Activated gamma-delta T cell treated with Interleukin-2 at 50 U/mL for 16 hours (primary cell): ENCODE data around the gene GPRC5C.

Experiments used
- DNase-seq: peaks from one replicate; pipeline ENCODE4 v3.0.0-alpha.2; 2020

Gene GPRC5C

DNA sequence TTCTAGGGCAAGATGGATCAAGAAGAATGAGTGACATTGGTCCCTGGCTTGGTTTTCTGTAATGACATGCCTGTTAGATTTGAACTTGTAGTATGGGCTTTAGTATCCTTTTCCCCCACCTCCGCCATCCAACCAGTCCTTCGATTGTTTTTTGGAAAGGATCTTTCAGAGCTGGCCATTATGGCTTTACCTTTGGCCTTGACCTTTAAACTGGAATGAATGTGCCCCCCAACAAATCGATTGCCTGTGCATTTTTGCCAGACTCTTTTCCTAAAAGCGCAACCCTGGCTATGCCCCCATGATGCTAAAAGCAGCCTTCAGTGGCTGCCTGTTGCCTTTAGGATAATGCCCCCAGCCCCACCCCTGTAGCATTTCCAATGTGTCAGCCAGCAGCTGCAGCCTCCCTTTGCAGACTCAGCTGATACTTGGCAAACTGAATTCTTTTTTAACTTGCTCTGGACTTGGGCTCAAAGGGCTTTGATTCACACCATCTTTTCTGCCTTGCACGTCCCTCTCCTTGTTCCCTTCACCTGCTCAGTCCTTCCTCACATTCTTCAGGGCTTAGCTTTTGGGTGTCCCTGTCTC is 4.0 kb downstream of the GPRC5C start:
- no peak for DNase-seq

- no peak for DNase-seq
Observed at GRCh38 chr17:74437702-74438101, 5.8 kb downstream of the GPRC5C start.

DNA sequence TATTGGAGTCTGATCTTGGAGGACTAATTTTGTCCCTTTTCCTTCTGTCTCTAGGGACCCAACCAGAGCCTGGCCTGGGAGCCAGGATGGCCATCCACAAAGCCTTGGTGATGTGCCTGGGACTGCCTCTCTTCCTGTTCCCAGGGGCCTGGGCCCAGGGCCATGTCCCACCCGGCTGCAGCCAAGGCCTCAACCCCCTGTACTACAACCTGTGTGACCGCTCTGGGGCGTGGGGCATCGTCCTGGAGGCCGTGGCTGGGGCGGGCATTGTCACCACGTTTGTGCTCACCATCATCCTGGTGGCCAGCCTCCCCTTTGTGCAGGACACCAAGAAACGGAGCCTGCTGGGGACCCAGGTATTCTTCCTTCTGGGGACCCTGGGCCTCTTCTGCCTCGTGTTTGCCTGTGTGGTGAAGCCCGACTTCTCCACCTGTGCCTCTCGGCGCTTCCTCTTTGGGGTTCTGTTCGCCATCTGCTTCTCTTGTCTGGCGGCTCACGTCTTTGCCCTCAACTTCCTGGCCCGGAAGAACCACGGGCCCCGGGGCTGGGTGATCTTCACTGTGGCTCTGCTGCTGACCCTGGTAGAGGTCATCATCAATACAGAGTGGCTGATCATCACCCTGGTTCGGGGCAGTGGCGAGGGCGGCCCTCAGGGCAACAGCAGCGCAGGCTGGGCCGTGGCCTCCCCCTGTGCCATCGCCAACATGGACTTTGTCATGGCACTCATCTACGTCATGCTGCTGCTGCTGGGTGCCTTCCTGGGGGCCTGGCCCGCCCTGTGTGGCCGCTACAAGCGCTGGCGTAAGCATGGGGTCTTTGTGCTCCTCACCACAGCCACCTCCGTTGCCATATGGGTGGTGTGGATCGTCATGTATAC is 8.0 kb downstream of the GPRC5C start:
- DNase-seq = no peak

DNA sequence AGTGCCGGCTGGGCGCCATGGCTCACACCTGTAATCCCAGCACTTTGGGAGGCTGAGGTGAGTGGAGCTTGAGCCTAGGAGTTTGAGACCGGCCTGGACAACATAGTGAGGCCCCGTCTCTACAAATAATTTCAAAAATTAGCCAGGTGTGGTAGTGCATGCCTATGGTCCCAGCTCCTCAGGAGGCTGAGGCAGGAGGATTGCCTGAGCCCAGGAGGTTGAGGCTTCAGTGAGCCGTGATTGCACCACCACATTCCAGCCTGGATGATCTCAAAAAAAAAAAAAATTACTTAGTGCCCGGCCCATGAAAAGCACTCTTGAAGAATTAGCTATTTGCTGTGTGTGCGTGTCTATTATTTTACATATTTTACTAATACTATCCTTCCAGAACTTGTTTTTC is 9.6 kb downstream of the GPRC5C start:
- DNase-seq = no peak

DNA sequence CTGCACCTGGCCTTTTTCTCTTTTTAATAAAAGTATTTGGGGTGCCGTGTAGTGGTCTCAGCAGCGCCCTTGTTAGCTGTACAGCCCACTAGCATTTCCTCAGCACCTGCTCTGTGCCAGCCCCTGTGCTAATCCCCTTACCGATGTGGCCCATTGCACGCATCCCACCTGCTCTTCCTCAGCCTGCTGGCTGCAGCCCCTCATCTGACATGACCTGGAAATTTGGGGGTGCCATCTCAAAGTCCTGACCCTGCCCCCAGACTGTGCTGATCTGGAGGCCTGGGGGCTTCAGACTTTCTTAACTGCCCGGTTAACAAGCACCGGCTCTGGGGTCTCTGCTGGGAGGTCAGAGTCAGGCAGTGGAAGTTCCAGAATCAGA is 10.4 kb downstream of the GPRC5C start:
- no peak for DNase-seq

DNA sequence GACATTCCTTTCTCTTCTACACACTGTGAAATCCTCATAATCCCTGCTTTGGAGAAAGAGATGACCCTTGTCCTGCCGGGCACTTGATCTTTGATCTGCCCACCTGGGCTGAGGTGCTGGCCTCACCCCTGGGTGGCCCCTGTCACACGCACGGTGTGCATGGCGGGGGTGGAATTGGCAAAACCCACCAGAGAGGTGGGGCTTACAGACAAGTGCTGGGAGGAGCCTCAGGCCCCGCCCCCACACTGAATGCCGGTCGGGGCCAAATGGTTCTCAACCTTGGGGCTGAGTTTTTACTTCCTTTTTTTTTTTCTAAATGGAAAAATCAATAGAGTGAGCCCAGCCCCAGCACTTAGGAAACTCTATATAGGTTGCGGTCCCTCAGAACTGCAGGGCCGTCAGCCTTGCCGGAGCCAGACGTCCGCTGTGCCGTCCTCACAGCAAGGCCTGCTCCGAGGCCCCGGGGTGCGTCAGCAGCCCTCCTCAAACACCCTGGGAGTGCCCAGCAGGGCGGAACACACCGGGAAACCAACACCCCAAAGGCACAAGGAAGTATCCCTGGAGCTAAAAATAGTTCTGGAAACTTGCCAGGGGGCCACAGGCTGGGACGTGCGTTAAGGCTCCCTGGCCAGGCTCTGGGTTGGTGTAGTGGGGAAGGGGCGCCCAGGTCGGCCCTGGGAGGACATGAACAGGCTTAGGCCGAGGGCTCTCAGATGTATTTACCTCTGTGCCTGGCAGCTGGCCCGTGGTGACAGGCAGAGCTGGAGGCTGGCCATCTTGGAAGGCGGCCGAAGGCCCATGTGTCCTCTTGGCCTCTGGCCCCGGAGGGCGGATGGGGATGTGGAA is 11.0 kb downstream of the GPRC5C start:
- DNase-seq = no peak

DNA sequence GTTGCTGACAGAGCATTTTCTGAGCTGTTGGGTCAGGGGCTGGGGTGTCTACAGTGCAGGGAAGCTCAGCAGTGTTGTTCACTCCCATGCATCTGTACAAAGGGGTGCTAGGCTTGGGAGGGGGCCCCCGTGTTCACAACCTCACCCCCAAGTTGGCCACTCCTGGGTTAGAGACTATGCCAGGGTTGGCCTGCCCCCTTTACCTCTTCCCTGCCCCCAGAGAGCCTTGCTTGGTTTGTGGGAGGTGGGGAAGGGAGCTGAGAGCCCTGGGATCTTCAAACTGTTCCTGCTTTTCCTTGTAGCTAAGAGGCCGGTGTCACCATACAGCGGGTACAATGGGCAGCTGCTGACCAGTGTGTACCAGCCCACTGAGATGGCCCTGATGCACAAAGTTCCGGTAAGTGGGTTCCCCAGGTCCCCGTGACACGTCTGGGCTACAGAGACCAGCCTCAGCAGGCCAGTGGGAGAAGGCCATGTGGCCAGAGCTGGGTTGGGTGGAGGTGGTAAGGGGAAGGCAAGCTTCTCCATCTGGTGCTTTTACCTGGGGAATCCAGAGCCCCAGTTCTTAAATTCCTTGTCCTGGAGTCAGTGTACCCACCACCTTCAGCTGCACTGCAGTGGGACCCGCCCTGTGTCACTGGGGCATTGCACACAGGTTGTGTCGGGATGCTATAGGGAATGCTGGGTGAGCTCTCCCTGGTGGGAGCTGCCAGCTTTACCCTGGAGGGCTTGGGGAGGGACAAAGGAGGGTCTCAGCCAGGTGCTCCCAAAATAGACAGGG is 11.8 kb downstream of the GPRC5C start:
- no peak for DNase-seq

DNA sequence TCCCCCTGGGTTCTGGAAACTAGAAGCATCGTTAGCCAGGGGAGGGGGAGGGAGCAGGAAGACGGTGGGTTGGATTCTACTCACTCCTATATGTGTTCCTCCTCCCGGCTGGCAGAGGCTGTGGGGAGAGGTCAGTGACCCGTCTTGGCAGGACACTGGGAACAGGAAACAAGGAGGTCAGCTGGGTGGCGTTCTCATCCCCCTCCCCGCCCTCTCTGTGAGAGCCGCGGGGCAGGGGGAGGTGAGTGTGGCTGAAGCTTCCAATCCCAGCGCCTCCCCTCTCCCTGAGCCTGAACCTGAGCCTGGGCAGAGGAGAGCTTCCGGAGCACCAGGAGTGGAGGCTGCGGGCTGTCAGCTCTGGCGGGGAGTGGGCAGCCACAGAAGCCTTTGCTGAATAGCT is 12.5 kb downstream of the GPRC5C start:
- DNase-seq = no peak

GRCh38 chr17:74445158-74445557 is 13.3 kb downstream of the GPRC5C start:
- DNase-seq = no peak

- no peak for DNase-seq
Observed at GRCh38 chr17:74446551-74447500, 14.9 kb downstream of the GPRC5C start.

- no peak for DNase-seq
Observed at GRCh38 chr17:74447628-74448159, 15.8 kb downstream of the GPRC5C start.

DNA sequence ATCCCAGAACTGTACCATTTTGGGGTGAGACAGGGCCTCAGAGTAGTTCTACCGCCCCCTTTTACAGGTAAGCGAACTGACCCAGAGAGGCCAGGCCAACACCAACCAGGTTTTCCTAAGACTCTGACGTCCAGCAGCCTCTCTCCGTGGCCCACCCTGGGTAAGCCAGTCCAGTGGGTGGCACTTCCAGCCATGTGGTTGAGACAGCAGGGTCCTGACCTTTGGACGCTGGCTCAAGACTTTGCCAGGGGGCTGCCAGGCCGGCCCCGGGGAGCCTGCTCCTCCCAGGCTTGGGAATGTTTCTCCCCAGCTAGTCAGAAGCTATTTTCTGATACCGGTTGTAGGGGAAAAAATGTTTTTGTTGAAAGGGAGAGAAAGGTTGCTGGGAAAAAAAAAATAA is 16.9 kb downstream of the GPRC5C start:
- no peak for DNase-seq

GRCh38 chr17:74449306-74449705 is 17.4 kb downstream of the GPRC5C start:
- DNase-seq = no peak

GRCh38 chr17:74449773-74450172 is 17.9 kb downstream of the GPRC5C start:
- DNase-seq = no peak

DNA sequence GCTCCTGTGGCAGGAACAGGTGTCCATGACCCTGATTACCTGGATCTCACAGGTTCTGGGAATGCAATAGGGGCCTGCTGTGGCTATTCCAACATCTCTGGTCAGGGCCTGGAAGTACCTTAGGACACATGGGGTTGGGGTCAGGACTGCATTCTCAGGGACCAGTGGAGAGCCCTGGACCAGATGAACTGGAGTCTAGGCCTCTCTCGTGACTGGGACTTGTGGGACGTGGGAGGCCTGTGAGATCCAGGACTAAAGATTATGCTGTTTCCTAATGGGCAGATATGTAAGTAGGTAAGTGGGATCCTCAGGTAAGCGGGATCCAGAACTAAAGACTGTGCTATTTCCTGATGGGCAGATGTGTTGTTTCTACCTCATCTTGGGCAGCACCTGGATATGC is 18.3 kb downstream of the GPRC5C start:
- no peak for DNase-seq

GRCh38 chr17:74450925-74451403 is 19.1 kb downstream of the GPRC5C start:
- DNase-seq = no peak

GRCh38 chr17:74451557-74451956 is 19.7 kb downstream of the GPRC5C start:
- no peak for DNase-seq

GRCh38 chr17:74452033-74452840 is 20.3 kb downstream of the GPRC5C start:
- DNase-seq = no peak

DNA sequence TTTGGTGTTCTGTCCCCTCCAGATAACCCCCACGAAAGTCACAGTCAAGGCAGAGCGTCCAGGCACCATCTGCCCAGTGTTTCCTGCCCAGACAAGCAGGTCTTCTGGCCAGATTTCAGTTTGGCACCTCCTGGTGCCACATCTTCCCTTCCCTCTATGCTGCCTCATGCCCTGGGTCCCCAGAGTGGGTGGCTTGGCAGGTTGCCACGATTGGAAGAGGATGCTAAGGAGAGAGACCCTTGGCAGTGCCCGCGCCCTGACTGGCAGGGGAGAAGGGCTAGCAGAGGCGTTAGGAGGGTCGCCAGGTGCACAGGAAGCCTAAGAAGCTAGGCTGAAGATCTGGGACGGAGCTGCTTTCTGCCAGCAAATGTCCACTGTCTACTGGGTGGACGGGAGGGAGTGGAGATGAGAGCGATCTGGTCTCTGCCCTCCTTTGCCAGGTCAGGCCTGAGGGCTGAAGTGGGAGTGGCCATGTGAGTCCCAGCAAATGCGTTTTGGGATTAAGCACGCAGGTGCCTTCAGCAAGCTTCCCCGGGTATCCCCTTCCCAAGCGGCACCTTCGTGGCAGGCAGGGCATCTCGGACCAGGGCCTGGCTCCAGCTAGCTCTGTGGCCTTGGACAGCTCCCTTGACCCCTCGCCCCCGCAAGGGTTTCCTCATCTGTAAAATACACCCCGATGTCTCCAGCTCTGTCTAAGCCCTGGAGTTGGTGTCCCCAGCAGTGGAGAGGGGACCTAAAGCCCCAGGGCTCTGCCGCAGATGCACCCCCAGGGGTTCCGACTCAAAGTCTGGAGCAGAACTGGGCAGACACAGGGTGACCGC is 21.2 kb downstream of the GPRC5C start:
- DNase-seq = no peak
